Thymus (tissue), 11 donors: ENCODE results near the gene KRTAP5-3. TPM values are rescaled to one million over a fixed set of nuclear protein-coding genes. Genes with fewer than 3 reads are reported as not detected.
"Not testable (repeated sequence)": the region's sequence is repeated elsewhere in the genome, so short reads cannot be mapped to it uniquely, and the experiment has no call there.

Experiments used
- DNase-seq, 9 donors: peaks; one replicate each; pipeline ENCODE4 v3.0.0-alpha.2; 2013; ENCODE audit warnings: low spot score in 9 of 9, low read depth in 6 of 9, missing footprints in 1 of 9
- H3K27ac ChIP-seq, 2 donors: one replicate each; pipeline ENCODE4 v1.5.1; 2013; ENCODE audit warnings: control low read depth in 1 of 2, low read depth in 1 of 2, low read length in 1 of 2, mild to moderate bottlenecking in 1 of 2, moderate library complexity in 1 of 2
- H3K27me3 ChIP-seq, 2 donors: one replicate each; pipeline ENCODE4 v1.5.1; 2013; ENCODE audit warnings: low read length in 1 of 2; ENCODE audit not compliant: control insufficient read depth in 2 of 2, insufficient read depth in 1 of 2
- H3K36me3 ChIP-seq, 2 donors: one replicate each; pipeline ENCODE4 v1.5.1; 2013; ENCODE audit warnings: low read length in 1 of 2, mild to moderate bottlenecking in 1 of 2, moderate library complexity in 1 of 2; ENCODE audit not compliant: control insufficient read depth in 2 of 2, insufficient read depth in 2 of 2
- H3K4me1 ChIP-seq, 2 donors: one replicate each; pipeline ENCODE4 v1.5.1; 2013; ENCODE audit warnings: low read length in 2 of 2; ENCODE audit not compliant: control insufficient read depth in 2 of 2, insufficient read depth in 2 of 2
- H3K4me3 ChIP-seq, 2 donors: one replicate each; pipeline ENCODE4 v1.5.1; 2013; ENCODE audit warnings: low read length in 2 of 2, control low read depth in 1 of 2, mild to moderate bottlenecking in 1 of 2
- H3K9me3 ChIP-seq, 2 donors: one replicate each; pipeline ENCODE4 v1.5.1; 2013; ENCODE audit warnings: low read length in 1 of 2, mild to moderate bottlenecking in 1 of 2; ENCODE audit not compliant: control insufficient read depth in 2 of 2, insufficient read depth in 1 of 2
- WGBS: extraction: QIAGEN DNeasy Blood & Tissue Kit; methylation state at CpG from one replicate; pipeline ENCODE4 v1.1.7; 2013; 5-methylcytosine and 5-hydroxymethylcytosine counted together
- polyA plus RNA-seq: library from polyadenylated mRNA; stranded (reverse); fragments of 200-250 nt; gene quantifications from one replicate; pipeline ENCODE4 v1.2.3, GENCODE V29; 2013
- total RNA-seq: library from RNA; stranded (reverse); fragments of 120-200 nt; gene quantifications from one replicate; pipeline ENCODE4 v1.2.4, GENCODE V29; 2013
- donor health status: healthy.

The KRTAP5-3 gene
- total and polyA plus RNA-seq, 2 donors, result 0.02 TPM; not detected in 1

DNA sequence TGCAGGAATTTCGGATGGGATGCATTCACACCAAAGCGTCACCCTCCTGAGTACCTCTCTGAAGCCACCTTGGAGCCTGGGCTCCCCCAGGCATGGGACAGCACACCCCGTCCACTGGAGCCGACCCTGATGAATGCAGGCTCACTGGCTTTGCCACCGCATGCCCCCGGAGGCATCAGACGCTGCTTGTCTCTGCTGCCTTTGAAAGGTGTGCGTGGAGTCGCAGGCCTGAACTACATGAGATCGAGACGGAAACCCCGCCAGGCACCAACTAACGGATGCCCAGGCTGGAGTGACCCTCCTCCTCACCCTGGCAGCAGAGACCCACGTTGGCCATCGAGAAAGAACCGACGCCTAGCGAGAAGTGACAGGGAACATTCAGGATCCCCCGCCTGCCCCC lies 43.8 kb upstream of the KRTAP5-3 start:
- H3K36me3 ChIP-seq, result no peaks in the 10 kb centered on the region
- no peak for DNase-seq
- H3K27ac ChIP-seq, result no peak overlapping the region
- peaks cover 0 to 26% of the 10 kb centered on the region in 2 donors for H3K27me3 ChIP-seq
- 91% methylated on average over 19 of the region's 19 CpGs for WGBS
- H3K4me1 ChIP-seq, result peaks cover 0 to 13% of the 10 kb centered on the region in 2 donors
- no peak overlapping the region for H3K4me3 ChIP-seq
- no peaks in the 10 kb centered on the region for H3K9me3 ChIP-seq

DNA sequence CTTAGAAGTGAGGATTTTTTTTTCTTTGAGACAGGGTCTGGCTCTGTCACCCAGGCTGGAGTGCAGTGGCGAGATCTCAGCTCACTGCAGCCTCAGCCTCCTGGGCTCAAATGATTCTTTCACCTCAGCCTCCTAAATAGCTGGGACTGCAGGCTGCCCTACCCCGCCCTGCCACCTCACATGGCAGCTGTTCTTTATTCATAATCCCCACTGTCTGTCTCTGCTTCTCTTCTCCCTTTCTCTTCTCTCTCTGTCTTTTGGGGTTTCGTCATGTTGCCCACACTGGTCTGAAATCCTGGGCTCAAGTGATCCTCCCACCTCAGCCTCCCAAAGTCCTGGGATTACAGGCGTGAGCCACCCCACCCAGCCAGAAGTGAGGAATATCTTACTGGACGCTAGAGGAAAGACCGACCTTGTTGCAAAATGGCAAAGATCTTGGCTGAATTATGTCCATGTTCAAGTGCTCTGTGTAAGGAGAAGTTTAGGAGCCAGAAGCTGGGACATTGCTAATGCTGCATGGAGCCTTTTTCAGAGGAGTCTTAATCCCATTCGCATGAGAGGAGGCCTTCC lies 43.2 kb upstream of the KRTAP5-3 start:
- Histone ChIP-seq H3K4me1 (peaks cover 0 to 13% of the 10 kb centered on the region in 2 donors), H3K36me3 (no peaks in the 10 kb centered on the region), H3K4me3 (no peak overlapping the region), H3K27me3 (peaks cover 0 to 26% of the 10 kb centered on the region in 2 donors), H3K9me3 (no peaks in the 10 kb centered on the region), H3K27ac (no peak overlapping the region)
- WGBS, result 86% methylated on average over 7 of the region's 7 CpGs
- DNase-seq, result no peak

DNA sequence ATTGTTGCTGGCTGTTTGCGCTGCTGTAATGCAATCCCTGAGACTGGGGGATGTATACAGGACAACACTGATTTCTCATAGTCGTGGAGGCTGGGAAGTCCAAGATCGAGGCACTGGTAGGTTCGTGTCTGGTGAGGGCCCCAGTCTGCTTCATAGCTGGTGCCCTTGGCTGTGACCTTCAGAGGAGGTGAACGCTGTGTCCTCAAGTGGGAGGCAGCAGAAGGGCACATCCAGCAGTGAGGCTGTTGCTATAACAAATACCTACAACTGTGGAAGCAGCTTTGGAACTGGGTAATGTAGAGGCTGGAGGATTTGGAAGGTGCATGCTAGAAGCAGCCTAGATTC lies 42.6 kb upstream of the KRTAP5-3 start:
- Histone ChIP-seq H3K36me3 (no peaks in the 10 kb centered on the region), H3K27ac (no peak overlapping the region), H3K27me3 (peaks cover 0 to 26% of the 10 kb centered on the region in 2 donors), H3K4me1 (peaks cover 0 to 13% of the 10 kb centered on the region in 2 donors), H3K9me3 (no peaks in the 10 kb centered on the region), H3K4me3 (no peak overlapping the region)
- WGBS, result 93% methylated on average over 5 of the region's 5 CpGs
- no peak for DNase-seq

GRCh38 chr11:1650034-1650917 lies 42.0 kb upstream of the KRTAP5-3 start:
- H3K9me3 ChIP-seq, result no peaks in the 10 kb centered on the region
- H3K4me1 ChIP-seq, result peaks cover 0 to 13% of the 10 kb centered on the region in 2 donors
- H3K27me3 ChIP-seq, result peaks cover 0 to 27% of the 10 kb centered on the region in 2 donors
- H3K4me3 ChIP-seq, result no peak overlapping the region
- H3K36me3 ChIP-seq, result no peaks in the 10 kb centered on the region
- 91% methylated on average over 15 of the region's 15 CpGs for WGBS
- no peak for DNase-seq
- no peak overlapping the region for H3K27ac ChIP-seq

DNA sequence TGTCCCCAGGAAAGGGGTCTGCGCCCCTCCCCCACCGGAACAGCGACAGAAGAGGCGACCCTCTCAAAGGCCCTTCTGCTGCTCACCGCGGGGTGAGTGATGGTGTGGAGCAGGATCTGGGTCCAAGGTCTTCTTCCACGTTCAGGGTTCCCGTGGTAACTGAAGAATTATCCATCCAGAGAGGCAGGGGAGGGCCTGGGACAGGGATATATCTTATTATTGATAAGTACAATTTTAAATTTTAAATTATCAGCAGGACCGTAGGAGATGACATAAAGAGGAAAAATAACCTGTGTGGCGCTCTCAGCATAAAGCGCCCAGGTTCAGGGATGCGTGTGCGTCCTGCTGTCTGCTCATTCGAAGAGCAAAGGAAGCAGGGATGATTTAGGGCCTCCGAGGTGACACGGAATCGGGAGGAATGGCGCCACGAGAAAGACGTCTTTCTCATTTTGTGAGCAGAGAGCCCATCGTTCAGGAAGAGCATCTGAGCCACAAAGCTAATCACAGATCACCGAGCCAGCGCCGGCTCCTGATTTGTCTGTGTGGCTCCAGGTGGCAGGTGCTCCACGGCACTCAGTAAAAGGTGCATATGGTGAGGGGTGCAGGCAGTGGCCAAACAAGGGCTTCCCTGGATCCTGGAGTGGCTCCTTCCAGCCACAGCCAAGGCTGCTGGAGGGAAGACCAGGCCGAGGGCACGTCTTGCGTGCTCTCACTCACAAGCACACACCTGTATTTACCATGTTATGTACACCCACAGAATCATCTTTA lies 40.6 kb upstream of the KRTAP5-3 start:
- no peak for DNase-seq
- no peaks in the 10 kb centered on the region for H3K36me3 ChIP-seq
- H3K27me3 ChIP-seq, result peaks cover 0 to 22% of the 10 kb centered on the region in 2 donors
- no peak overlapping the region for H3K4me3 ChIP-seq
- peaks cover 0 to 4% of the 10 kb centered on the region in 2 donors for H3K4me1 ChIP-seq
- H3K9me3 ChIP-seq, result no peaks in the 10 kb centered on the region
- 94% methylated on average over 28 of the region's 28 CpGs for WGBS
- H3K27ac ChIP-seq, result no peak overlapping the region

GRCh38 chr11:1647901-1648652 lies 39.8 kb upstream of the KRTAP5-3 start:
- H3K4me1 ChIP-seq, result peaks cover 0 to 4% of the 10 kb centered on the region in 2 donors
- H3K4me3 ChIP-seq, result no peak overlapping the region
- H3K27me3 ChIP-seq, result peaks cover 0 to 16% of the 10 kb centered on the region in 2 donors
- H3K36me3 ChIP-seq, result no peaks in the 10 kb centered on the region
- WGBS, result 94% methylated on average over 35 of the region's 35 CpGs
- no peaks in the 10 kb centered on the region for H3K9me3 ChIP-seq
- no peak for DNase-seq
- no peak overlapping the region for H3K27ac ChIP-seq

DNA sequence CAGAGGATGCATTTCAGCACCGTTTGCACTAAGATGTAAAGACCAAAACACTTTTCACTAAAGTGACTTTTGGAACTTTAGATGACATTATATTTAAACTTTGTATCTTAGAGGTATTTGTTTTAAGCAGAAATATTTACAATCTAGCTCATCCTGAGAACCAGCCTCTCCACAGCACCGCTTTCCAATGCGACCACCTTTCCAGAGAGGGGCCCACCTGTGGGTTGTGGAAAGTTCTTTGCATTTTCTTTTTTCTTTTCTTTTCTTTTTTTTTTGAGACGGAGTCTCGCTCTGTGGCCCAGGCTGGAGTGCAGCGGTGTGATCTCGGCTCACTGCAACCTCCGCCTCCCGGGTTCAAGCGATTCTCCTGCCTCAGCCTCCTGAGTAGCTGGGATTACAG lies 38.3 kb upstream of the KRTAP5-3 start:
- not testable (repeated sequence) for DNase-seq
- WGBS, result 94% methylated on average over 10 of the region's 10 CpGs

DNA sequence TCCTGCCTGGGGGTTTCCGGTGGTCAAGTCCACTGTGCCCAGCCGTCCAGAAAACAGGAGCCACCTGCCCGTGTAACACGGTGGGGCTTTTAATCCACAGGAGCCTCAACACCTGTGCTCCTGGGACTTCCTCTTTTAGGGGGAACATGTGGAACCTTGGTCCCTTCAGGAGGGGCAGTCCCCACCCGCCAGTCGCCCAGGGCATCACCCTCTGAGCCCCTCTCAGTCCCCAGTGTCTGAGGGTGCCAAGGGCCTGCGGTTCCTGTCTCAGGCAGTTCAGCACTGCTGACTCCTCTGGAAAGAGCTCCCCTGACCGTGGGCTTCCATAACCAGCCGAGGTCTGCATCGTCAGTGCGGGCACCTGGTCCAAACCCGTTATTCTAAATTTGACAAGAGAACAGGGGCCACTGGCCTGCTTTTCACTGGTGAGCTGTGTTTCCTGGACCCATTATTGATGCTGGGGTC lies 37.1 kb upstream of the KRTAP5-3 start:
- Histone ChIP-seq H3K27me3 (peaks cover 0 to 18% of the 10 kb centered on the region in 2 donors), H3K4me1 (no peaks in the 10 kb centered on the region), H3K27ac (no peak overlapping the region), H3K36me3 (no peaks in the 10 kb centered on the region), H3K9me3 (no peaks in the 10 kb centered on the region), H3K4me3 (no peak overlapping the region)
- no peak for DNase-seq
- WGBS, result 37% methylated on average over 12 of the region's 12 CpGs

More for the DNA sequence above, 38.3 kb upstream of the KRTAP5-3 start:
- H3K27me3 ChIP-seq, result peaks cover 0 to 14% of the 10 kb centered on the region in 2 donors
- H3K4me1 ChIP-seq, H3K27ac ChIP-seq, H3K36me3 ChIP-seq, H3K4me3 ChIP-seq, H3K9me3 ChIP-seq: not testable (repeated sequence)
